Mesothelial cell of epicardium (in vitro differentiated cells): ENCODE data around the gene BARD1. TPM values are rescaled to one million over a fixed set of nuclear protein-coding genes. Genes with fewer than 3 reads are reported as not detected.

Experiments
- DNase-seq, 2 experiments: peaks; one replicate each; pipeline ENCODE4 v3.0.0; 2021; ENCODE audit warnings: low spot score in 2 of 2; ENCODE audit not compliant: unreplicated experiment in 2 of 2
- H3K27ac Mint-ChIP-seq: 2 replicates; pipeline ENCODE4 v1.8.0; 2021; ENCODE audit warnings: mixed read lengths
- H3K27me3 Mint-ChIP-seq: 2 replicates; pipeline ENCODE4 v1.8.0; 2021; ENCODE audit warnings: low read depth, mixed read lengths
- H3K36me3 Mint-ChIP-seq: 2 replicates; pipeline ENCODE4 v1.8.0; 2021; ENCODE audit warnings: mixed read lengths
- H3K4me1 Mint-ChIP-seq: 2 replicates; pipeline ENCODE4 v1.8.0; 2021; ENCODE audit warnings: mixed read lengths
- H3K4me3 Mint-ChIP-seq: 2 replicates; pipeline ENCODE4 v1.8.0; 2021; ENCODE audit warnings: mild to moderate bottlenecking, moderate library complexity, mixed read lengths
- H3K9me3 Mint-ChIP-seq: 2 replicates; pipeline ENCODE4 v1.8.0; 2021; ENCODE audit warnings: mixed read lengths
- CTCF ChIP-seq: fragments of 200-600 bp; sonication (generic); IDR thresholded peaks from one replicate; pipeline ENCODE4 v1.5.0; 2021; ENCODE audit warnings: antibody characterized with exemption; ENCODE audit not compliant: unreplicated experiment
- total RNA-seq: library from RNA; stranded (reverse); gene quantifications from 3 replicates; pipeline ENCODE4 v1.2.1, GENCODE V29; 2021

Gene BARD1
- total RNA-seq, 1 donor from 2014 or later = 25.0 TPM

- Mint-ChIP-seq H3K27me3 (no peaks in the 10 kb centered on the region), H3K9me3 (peaks cover 9% of the 10 kb centered on the region), H3K27ac (no peak overlapping the region), H3K4me1 (no peaks in the 10 kb centered on the region), H3K36me3 (peaks cover 11% of the 10 kb centered on the region), H3K4me3 (no peak overlapping the region)
- TF ChIP-seq CTCF = no peak
- DNase-seq = no peak
Observed at GRCh38 chr2:214713080-214713830, 96.2 kb downstream of the BARD1 start.

- TF ChIP-seq CTCF = no peak
- Mint-ChIP-seq H3K27ac (no peak overlapping the region), H3K27me3 (no peaks in the 10 kb centered on the region), H3K4me1 (no peaks in the 10 kb centered on the region), H3K9me3 (no peaks in the 10 kb centered on the region), H3K36me3 (no peaks in the 10 kb centered on the region), H3K4me3 (no peak overlapping the region)
- no peak for DNase-seq
Observed at GRCh38 chr2:214710729-214711128, 98.8 kb downstream of the BARD1 start.

DNA sequence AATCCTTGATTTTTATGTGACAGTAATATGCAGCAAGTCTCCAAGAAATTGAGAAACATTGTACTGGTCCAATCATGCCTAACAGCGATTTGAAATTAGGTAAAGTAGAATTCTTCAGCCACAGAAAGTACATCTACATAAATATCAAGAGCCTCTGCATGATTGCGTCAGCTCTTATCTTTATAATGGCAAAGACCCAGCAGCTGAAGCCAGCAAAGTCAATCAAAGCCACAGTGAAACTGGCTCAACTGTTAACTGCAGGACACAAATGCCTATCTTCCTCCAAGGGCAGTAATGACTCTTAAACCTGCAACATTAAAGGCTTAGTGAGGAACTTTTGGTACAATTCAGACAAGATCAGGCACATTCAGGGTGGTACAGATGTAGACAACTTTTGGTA, 102.5 kb downstream of the BARD1 start:
- H3K27me3 Mint-ChIP-seq = no peaks in the 10 kb centered on the region
- peaks cover 33% of the 10 kb centered on the region for H3K9me3 Mint-ChIP-seq
- H3K4me3 Mint-ChIP-seq = no peak overlapping the region
- no peaks in the 10 kb centered on the region for H3K4me1 Mint-ChIP-seq
- DNase-seq = no peak
- peaks cover 4% of the 10 kb centered on the region for H3K36me3 Mint-ChIP-seq
- TF ChIP-seq CTCF = no peak
- H3K27ac Mint-ChIP-seq = no peak overlapping the region

GRCh38 chr2:214699236-214699635, 110.2 kb downstream of the BARD1 start:
- H3K36me3 Mint-ChIP-seq = peaks cover 14% of the 10 kb centered on the region
- H3K27me3 Mint-ChIP-seq = no peaks in the 10 kb centered on the region
- no peak for DNase-seq

DNA sequence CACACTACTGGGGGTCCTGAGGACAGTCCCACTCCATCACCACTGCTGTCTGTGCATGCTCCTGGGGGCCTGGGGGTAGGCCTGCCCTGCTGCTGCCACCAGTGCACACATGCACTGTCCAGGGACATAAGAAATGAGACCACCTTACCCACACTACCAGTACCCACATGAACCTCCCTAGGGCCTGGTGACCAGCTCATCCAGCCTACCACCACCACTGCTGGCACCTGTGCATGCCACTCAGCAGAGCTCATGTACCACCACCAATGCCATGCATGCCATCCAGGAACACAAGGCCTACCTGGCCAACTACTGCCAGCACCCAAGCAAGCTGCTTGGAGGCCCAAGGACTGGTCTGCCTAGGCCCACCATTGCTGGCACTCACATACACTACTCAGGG, 112.8 kb downstream of the BARD1 start:
- peaks cover 21% of the 10 kb centered on the region for H3K9me3 Mint-ChIP-seq
- H3K4me3 Mint-ChIP-seq = no peak overlapping the region
- no peak for TF ChIP-seq CTCF
- no peak for DNase-seq
- peaks cover 4% of the 10 kb centered on the region for H3K4me1 Mint-ChIP-seq
- H3K27ac Mint-ChIP-seq = no peak overlapping the region
- H3K36me3 Mint-ChIP-seq = peaks cover 11% of the 10 kb centered on the region
- no peaks in the 10 kb centered on the region for H3K27me3 Mint-ChIP-seq

More at GRCh38 chr2:214699236-214699635, 110.2 kb downstream of the BARD1 start:
- Mint-ChIP-seq H3K4me3 (no peak overlapping the region), H3K4me1 (peaks cover 4% of the 10 kb centered on the region), H3K9me3 (peaks cover 37% of the 10 kb centered on the region), H3K27ac (no peak overlapping the region)
- TF ChIP-seq CTCF = no peak
